NT2/D1 (cell line): ENCODE data around the gene ABTB2.

Experiments used
- SUZ12 ChIP-seq: IDR thresholded peaks from 2 replicates; pipeline ENCODE4 v1.6.1; 2011; ENCODE audit not compliant: insufficient read length, insufficient read depth; ENCODE audit errors: extremely low read depth
- YY1 ChIP-seq: IDR thresholded peaks from 2 replicates; pipeline ENCODE4 v1.6.1; 2011; ENCODE audit not compliant: insufficient read length, insufficient read depth
- ZNF274 ChIP-seq: IDR thresholded peaks from 2 replicates; pipeline ENCODE4 v1.6.1; 2011; ENCODE audit warnings: mild to moderate bottlenecking, low read depth, low read length

- TF ChIP-seq SUZ12 (no peak), ZNF274 (no peak), YY1 (no peak)
These were observed 83.0 kb downstream of the ABTB2 start for GRCh38 chr11:34274712-34275398.
